GM12891 (cell line): ENCODE measurements around the gene PCDH12.
A peak's percentile ranks its signal among the peaks of the same experiment; 100 is the strongest.

Experiments used
- DNase-seq: peaks from one replicate; pipeline ENCODE4 v3.0.0; 2011; ENCODE audit warnings: low spot score; ENCODE audit not compliant: insufficient read length
- FAIRE-seq: peaks from 2 replicates; lab custom pipeline; 2011; peaks lifted over from hg19 to GRCh38; lab: Jason Lieb, UNC
- PAX5 ChIP-seq: IDR thresholded peaks from 2 replicates; pipeline ENCODE4 v1.6.1; 2011; ENCODE audit warnings: low read length, moderate library complexity, mild to moderate bottlenecking; ENCODE audit not compliant: insufficient read depth, severe bottlenecking
- POLR2A ChIP-seq: IDR thresholded peaks from 2 replicates; pipeline ENCODE4 v1.6.1; 2011; ENCODE audit warnings: low read depth, low read length, control low read depth
- POLR2AphosphoS5 ChIP-seq: IDR thresholded peaks from 2 replicates; pipeline ENCODE4 v1.6.1; 2011; ENCODE audit warnings: low read depth, low read length, control low read depth
- POU2F2 ChIP-seq: IDR thresholded peaks from 2 replicates; pipeline ENCODE4 v1.6.1; 2011; ENCODE audit warnings: low read depth, mild to moderate bottlenecking, control low read depth, low read length, moderate library complexity
- SPI1 ChIP-seq: IDR thresholded peaks from 2 replicates; pipeline ENCODE4 v1.6.1; 2011; ENCODE audit warnings: low read depth, low read length, control low read depth
- TAF1 ChIP-seq: IDR thresholded peaks from 2 replicates; pipeline ENCODE4 v1.6.1; 2011; ENCODE audit warnings: low read depth, low read length, control low read depth

The PCDH12 gene

GRCh38 chr5:141952020-141952419 lies 6.0 kb downstream of the PCDH12 start:
- DNase-seq (no peak), FAIRE-seq (no peak)
- TF ChIP-seq SPI1: no peak
- TF ChIP-seq POLR2AphosphoS5: no peak
- no peak for TF ChIP-seq TAF1
- TF ChIP-seq POU2F2: no peak
- TF ChIP-seq PAX5: no peak
- TF ChIP-seq POLR2A: no peak

- FAIRE-seq (peak; percentile 71), DNase-seq (peak; percentile 62)
- no peak for TF ChIP-seq POLR2A
- no peak for TF ChIP-seq SPI1
- TF ChIP-seq PAX5: no peak
- no peak for TF ChIP-seq TAF1
Observed at GRCh38 chr5:141951332-141951781, 6.6 kb downstream of the PCDH12 start.

GRCh38 chr5:141950207-141951005 lies 7.6 kb downstream of the PCDH12 start:
- TF ChIP-seq POU2F2: no peak
- no peak for TF ChIP-seq SPI1
- no peak for TF ChIP-seq TAF1
- TF ChIP-seq POLR2AphosphoS5: no peak
- TF ChIP-seq PAX5: no peak
- no peak for TF ChIP-seq POLR2A
- DNase-seq: no peak
- FAIRE-seq: no peak

- FAIRE-seq: no peak
Observed at GRCh38 chr5:141949511-141949910, 8.5 kb downstream of the PCDH12 start.

DNA sequence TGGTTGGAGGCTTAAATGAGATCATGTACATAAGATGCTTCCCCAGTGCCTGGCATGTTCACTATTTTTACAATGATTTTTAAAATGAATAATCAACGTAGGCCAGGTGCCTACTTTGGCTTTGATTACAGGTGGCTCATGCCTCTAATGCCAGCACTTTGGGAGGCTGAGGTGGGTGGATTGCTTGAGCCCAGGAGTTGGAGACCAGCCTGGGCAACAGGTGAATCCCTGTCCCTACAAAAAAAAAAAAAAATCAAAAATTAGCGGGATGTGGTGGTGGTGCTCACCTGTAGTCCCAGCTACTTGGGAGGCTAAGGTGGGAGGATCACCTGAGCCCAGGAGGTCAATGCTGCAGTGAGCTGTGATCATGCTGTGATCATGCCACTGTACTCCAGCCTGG lies 9.2 kb downstream of the PCDH12 start:
- DNase-seq (no peak), FAIRE-seq (no peak)
- TF ChIP-seq PAX5: no peak
- TF ChIP-seq TAF1: no peak
- TF ChIP-seq POU2F2: no peak
- TF ChIP-seq SPI1: no peak
- TF ChIP-seq POLR2AphosphoS5: no peak
- no peak for TF ChIP-seq POLR2A

More at GRCh38 chr5:141949511-141949910, 8.5 kb downstream of the PCDH12 start:
- no peak for TF ChIP-seq POLR2A
- no peak for TF ChIP-seq PAX5
- no peak for DNase-seq

DNA sequence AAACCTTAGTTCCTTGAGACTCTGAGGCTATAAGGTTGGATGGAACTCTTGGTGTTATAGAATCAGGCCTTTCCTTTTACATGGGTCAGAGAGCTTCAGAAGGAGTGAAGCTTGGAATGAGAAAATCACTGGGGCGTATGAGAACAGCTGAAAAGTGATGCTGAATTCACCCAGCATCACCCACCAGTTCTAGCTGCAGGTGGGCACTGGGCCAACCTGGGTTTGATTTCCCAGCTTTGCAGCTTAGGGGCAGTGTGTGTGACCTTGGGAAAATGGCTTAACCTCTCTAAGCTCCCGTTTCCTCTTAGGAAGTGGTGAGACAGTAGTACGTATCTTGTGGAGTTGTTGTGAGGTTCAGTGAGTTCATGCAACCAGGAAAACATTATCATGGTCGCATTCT lies 10.7 kb downstream of the PCDH12 start:
- TF ChIP-seq SPI1: no peak
- no peak for TF ChIP-seq POLR2A
- no peak for TF ChIP-seq PAX5
- FAIRE-seq (no peak), DNase-seq (no peak)

DNA sequence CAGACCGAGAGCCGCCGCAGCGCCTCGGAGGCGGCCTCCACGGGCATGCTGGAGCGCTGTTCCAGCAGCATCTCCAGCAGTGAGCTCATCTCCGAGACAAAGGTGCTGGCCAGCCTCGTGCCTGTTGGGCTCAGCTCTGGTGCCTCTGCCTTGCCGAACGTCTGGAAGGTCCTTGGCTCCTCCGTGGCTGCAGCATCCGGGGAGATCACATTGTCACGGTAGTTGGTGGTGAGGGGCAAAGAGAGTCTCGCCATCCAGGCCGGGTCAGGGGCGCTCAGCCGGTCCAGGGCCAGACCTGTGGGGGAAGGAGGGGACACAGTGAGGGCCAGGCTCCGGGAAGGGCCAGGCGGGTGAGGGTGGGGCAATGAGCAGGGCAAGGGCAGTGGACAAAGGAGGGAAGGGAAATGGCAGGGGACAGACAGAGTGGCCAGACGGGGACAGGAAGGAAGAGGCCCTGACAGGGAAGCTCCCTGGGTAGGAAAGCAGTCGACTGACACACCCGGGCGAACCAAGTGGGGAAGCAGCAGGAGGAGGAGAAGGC lies 12.4 kb downstream of the PCDH12 start:
- FAIRE-seq (no peak), DNase-seq (no peak)
- no peak for TF ChIP-seq TAF1
- no peak for TF ChIP-seq PAX5
- TF ChIP-seq POLR2A: no peak
- no peak for TF ChIP-seq POU2F2
- TF ChIP-seq SPI1: no peak
- no peak for TF ChIP-seq POLR2AphosphoS5

DNA sequence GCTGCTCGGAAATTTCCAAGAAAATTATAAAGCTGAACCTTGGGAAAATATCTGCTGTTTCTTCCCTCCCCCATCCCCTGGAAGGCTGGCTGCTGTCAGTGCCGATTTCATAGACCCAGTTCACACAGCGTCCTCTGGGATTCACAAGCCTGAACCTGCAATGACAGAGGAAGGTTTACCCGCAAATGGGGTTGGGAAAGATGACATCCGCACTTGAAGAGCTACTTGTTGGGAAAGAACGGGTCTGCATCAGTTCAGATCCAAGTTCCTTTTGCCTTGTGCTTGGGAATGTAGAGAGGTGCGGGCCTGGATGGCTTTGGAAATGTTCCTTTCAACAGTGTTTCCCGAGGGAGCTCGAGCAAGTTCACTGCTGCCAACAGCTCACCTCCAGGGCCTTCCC lies 13.9 kb downstream of the PCDH12 start:
- no peak for TF ChIP-seq PAX5
- no peak for TF ChIP-seq SPI1
- no peak for TF ChIP-seq POLR2AphosphoS5
- no peak for TF ChIP-seq POU2F2
- FAIRE-seq (no peak), DNase-seq (no peak)

- TF ChIP-seq POU2F2: no peak
- TF ChIP-seq POLR2AphosphoS5: 0 out of 2 replicates have a peak, but pooled peaks have one; percentile 19
- TF ChIP-seq TAF1: no peak
- no peak for TF ChIP-seq SPI1
- DNase-seq: no peak
- no peak for FAIRE-seq
Observed at GRCh38 chr5:141942185-141942857, 15.7 kb downstream of the PCDH12 start.

GRCh38 chr5:141941779-141942178 lies 16.2 kb downstream of the PCDH12 start:
- DNase-seq (no peak), FAIRE-seq (no peak)

More at GRCh38 chr5:141941779-141942178, 16.2 kb downstream of the PCDH12 start:
- TF ChIP-seq POLR2A (no peak), POLR2AphosphoS5 (no peak), PAX5 (no peak), SPI1 (no peak), POU2F2 (no peak), TAF1 (no peak)
